Pancreas (tissue), 10 donors: ENCODE results near the gene PTPN5. TPM values are rescaled to one million over a fixed set of nuclear protein-coding genes. Genes with fewer than 3 reads are reported as not detected.
"Not testable (repeated sequence)": the region's sequence is repeated elsewhere in the genome, so short reads cannot be mapped to it uniquely, and the experiment has no call there.

Experiments used
- ATAC-seq, 4 donors: fragments of 200-7000 bp; cut with Tn5 transposase; one replicate each; pipeline versions ENCODE4 v1.8.0 to v1.9.1; 2020; ENCODE audit warnings: mild to moderate bottlenecking in 4 of 4, moderate library complexity in 4 of 4
- DNase-seq, 6 donors: peaks; one replicate each; pipeline ENCODE4 v3.0.0-alpha.2; 2020
- FAIRE-seq: peaks from 2 replicates; lab custom pipeline; 2012; peaks lifted over from hg19 to GRCh38; lab: Jason Lieb, UNC
- H3K27ac ChIP-seq, 4 donors: fragments of 200-600 bp; sonication (generic); 1 replicate in 3 of 4; 2 replicates in 1 of 4; pipeline versions ENCODE4 v1.5.0 to v1.8.0; 2020
- H3K27me3 ChIP-seq, 4 donors: fragments of 200-600 bp; one replicate each; pipeline ENCODE4 v1.8.0; 2021
- H3K36me3 ChIP-seq, 3 donors: fragments of 200-600 bp; sonication (generic) in 1 of 3; one replicate each; pipeline versions ENCODE4 v1.5.0 to v1.8.0; 2020 to 2021
- H3K4me1 ChIP-seq, 3 donors: fragments of 200-600 bp; one replicate each; pipeline ENCODE4 v1.8.0; 2021
- H3K4me3 ChIP-seq, 4 donors: fragments of 200-600 bp; sonication (generic) in 2 of 4; one replicate each; pipeline versions ENCODE4 v1.5.0 to v1.8.0; 2020 to 2021
- H3K9me3 ChIP-seq, 4 donors: fragments of 200-600 bp; one replicate each; pipeline ENCODE4 v1.8.0; 2021
- WGBS, 2 donors: extraction: QIAGEN DNeasy Blood & Tissue Kit; methylation state at CpG; one replicate each; pipeline ENCODE4 v1.1.7; 2013; 5-methylcytosine and 5-hydroxymethylcytosine counted together
- intact Hi-C, 3 donors: fragments of 100-400 bp; cut with DNase I; formaldehyde crosslinking; loops; one replicate each; pipeline versions ENCODE4 v1.11.1 to v1.14.2; 2022
- polyA plus RNA-seq, 2 donors: library from polyadenylated mRNA; stranded (reverse); fragments of 200-250 nt; gene quantifications; one replicate each; pipeline ENCODE4 v1.2.3, GENCODE V29; 2013
- total RNA-seq, 6 donors: library from RNA; stranded (reverse); fragmentation: NEBNext Ultra II Directional in 4 of 6; extraction: Animal tissue kit (Norgen Biotek cat#: 25700) in 4 of 6; gene quantifications; one replicate each; pipeline versions ENCODE4 v1.2.1 to v1.2.4, GENCODE V29; 2021 to 2023
- TF ChIP-seq, protein P1 (sequence below), 4 donors: fragments of 200-600 bp; sonication (generic) in 3 of 4; IDR thresholded peaks; one replicate each; pipeline versions ENCODE4 v1.5.0 to v1.8.0; 2021; ENCODE audit warnings: antibody characterized with exemption in 4 of 4
- donor health status: healthy with polysubstance abuse.
- donor health status: DM: no; HTN: no; CAD: no; lungs with moderate emphysema.
- donor health status: DM: no; HTN: no; CAD: no.
- donor health status: control.
- donor health status: control.
- donor health status: Bipolar disorder and iron deficiency.
- donor health status: DM: yes; HTN: yes; CAD: no.
- donor health status: DM: no; HTN: no; CAD: no.
- donor health status: DM: no; HTN: no; CAD: no.
- donor health status: DM: yes; HTN: yes; CAD: no.

The PTPN5 gene
- total RNA-seq (under 1 TPM; 0.09 to 0.59 (median 0.35) TPM), polyA plus RNA-seq (1 to 10 TPM in 1 of 2 donors, under 1 TPM in 1; 0.61 to 1.3 TPM)

DNA sequence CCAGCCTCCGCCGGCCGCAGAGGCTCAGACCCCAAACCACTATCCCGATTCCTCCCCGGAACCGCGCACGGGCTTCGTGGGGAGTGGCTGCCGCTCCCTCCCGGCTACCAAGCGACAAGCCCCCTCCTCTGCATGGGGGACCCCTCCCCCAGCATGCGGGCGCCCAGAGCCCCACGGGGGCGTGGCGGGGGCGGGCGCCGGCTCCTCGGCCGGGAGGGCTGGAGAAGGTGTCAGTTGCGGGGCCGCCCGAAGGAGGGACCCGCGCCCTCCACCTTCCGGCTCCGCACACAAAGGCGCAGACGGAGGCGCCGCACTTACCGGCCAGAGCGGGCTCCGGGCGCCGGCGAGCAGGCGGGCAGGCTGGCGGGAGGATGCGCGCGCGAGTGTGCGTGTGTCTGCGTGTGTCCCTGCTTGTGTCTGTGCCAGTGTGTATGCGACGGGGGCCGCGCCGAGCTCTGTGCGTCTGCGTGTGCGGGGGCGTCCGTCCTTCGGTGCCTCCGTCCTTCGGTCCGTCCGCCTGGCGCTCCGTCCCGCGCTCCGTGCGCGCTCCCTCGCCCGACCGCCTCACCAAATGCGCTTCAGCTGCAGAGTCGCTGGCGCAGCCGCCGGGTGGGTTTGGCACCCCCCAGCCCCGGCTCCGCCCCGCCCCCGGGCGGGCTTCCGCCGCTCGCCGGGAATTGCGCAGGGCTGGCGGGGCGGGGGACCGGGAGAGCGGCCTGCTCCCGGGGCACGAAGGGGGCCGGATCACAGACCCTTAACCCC lies at the start of gene PTPN5:
TSS of gene PTPN5 (minus strand) at position 592 of the 762 bp plus-strand sequence. CDS start 19,840 bp downstream, outside the sequence.
- Histone ChIP-seq H3K36me3 (no peaks in the 10 kb centered on the region), H3K27ac (no peak within 1 kb of the TSS), H3K27me3 (peaks cover 0 to 10% (median 2%) of the 10 kb centered on the region in 4 donors), H3K4me1 (peaks cover 0 to 6% (median 4%) of the 10 kb centered on the region in 3 donors), H3K4me3 (peak within 1 kb of the TSS in 2 of 4 donors; percentile 36 to 52), H3K9me3 (no peaks in the 10 kb centered on the region)
- DNase-seq = peak in 1 of 6 donors; percentile 64
- intact Hi-C loops = no loop called here
- WGBS, 2 donors = 2% methylated on average over 52 to 94 of the region's 94 CpGs
- TF ChIP-seq, protein P1, sequence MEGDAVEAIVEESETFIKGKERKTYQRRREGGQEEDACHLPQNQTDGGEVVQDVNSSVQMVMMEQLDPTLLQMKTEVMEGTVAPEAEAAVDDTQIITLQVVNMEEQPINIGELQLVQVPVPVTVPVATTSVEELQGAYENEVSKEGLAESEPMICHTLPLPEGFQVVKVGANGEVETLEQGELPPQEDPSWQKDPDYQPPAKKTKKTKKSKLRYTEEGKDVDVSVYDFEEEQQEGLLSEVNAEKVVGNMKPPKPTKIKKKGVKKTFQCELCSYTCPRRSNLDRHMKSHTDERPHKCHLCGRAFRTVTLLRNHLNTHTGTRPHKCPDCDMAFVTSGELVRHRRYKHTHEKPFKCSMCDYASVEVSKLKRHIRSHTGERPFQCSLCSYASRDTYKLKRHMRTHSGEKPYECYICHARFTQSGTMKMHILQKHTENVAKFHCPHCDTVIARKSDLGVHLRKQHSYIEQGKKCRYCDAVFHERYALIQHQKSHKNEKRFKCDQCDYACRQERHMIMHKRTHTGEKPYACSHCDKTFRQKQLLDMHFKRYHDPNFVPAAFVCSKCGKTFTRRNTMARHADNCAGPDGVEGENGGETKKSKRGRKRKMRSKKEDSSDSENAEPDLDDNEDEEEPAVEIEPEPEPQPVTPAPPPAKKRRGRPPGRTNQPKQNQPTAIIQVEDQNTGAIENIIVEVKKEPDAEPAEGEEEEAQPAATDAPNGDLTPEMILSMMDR (IDR thresholded peaks at IDR 0.05) = no peak
- ATAC-seq = peak in 1 of 4 donors; percentile 51
- FAIRE-seq = no peak

DNA sequence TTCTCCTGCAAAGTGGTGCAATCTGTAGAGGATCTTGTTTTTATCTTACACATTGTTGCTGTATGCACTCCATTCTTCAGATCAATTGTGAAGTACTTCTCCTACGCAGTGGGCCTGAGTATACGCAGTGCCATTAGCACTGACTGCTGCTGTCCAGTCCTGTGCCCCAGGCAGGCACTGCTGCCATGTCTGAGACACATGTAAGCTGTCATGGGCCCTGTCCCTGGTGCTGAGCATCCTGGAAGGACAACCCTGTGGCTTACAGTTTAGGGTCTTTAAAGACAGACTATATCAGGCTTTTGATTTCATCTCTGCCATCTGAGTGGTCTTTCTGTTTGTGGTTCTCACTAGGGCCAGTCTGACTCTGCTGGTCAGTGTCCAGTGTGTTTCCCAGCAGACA lies 44.8 kb upstream of the PTPN5 start:
- DNase-seq (no peak), ATAC-seq (no peak), FAIRE-seq (no peak)
- peaks cover 0 to 4% (median 4%) of the 10 kb centered on the region in 3 donors for H3K4me1 ChIP-seq
- 63 to 74% methylated on average over 2 of the region's 2 CpGs for WGBS, 2 donors
- H3K27me3 ChIP-seq = no peaks in the 10 kb centered on the region
- no peaks in the 10 kb centered on the region for H3K9me3 ChIP-seq
- TF ChIP-seq, protein P1 (IDR thresholded peaks at IDR 0.05) = no peak
- H3K4me3 ChIP-seq = no peak overlapping the region
- no peaks in the 10 kb centered on the region for H3K36me3 ChIP-seq
- intact Hi-C loops = no loop called here
- no peak overlapping the region for H3K27ac ChIP-seq

DNA sequence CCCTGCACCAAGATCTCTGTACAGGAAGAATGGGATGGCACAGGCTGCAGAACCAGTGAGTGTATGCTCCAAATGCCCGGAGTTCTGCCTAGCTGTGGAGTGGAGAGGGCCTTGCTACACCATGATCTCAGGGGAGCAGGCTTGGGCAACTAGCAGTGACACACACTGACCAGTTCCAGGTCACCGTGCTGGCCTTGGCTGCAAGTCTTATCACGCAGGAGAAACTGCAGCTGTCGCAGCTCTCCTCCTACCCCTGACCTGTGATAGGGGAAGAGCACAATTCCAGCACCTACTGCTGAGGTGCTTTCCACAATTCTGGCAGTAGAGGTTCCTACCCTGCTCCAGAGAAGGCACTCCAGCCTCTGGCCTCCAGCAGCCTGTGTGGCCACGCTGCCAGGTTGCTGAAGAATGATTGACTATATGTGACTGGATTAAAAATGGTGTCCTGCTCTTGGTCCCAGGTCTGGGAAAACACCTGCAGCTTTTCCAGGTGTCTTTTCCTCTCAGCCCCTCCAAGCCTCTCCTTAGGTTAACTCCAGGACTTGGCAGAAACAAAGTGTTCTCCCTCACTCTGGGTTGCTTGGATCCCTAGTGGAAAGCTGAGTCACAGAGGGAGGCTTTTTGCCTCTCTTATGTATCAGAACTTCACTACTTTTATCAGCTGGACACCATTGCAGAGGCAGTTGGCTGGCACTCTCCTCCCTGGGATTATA lies 43.3 kb upstream of the PTPN5 start:
- ATAC-seq = peak; percentile 91 to 96 (median 94)
- intact Hi-C loops = no loop called here
- WGBS, 2 donors = 16 to 26% methylated on average over 5 of the region's 5 CpGs

DNA sequence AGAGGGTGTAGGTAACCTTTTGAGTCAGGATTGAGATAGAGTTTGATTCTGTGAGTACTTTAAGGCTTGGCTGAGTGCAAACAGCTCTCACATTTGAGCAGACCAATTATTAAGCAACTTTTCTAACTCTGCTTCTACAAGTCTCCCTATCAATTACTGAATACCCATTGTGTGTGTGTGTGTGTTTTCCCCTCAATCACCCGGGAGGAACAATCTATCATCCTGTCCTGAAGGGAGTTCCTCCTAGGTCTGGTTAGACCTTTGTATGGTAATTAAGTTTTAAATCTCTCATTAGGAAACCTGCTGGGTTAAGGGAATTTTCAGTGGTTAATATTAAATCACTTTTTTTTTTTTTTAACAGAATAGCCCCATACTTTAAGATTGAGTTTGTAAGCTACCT lies 28.6 kb upstream of the PTPN5 start:
- ATAC-seq, DNase-seq, FAIRE-seq, H3K9me3 ChIP-seq, H3K4me1 ChIP-seq, H3K27ac ChIP-seq, H3K27me3 ChIP-seq, H3K4me3 ChIP-seq, H3K36me3 ChIP-seq, intact Hi-C loops: not testable (repeated sequence)
- 19 to 26% methylated on average over 1 of the region's 1 CpG for WGBS, 2 donors

More for the DNA sequence above, 43.3 kb upstream of the PTPN5 start:
- H3K4me3 ChIP-seq = no peak overlapping the region
- no peaks in the 10 kb centered on the region for H3K9me3 ChIP-seq
- H3K4me1 ChIP-seq = peaks cover 0 to 4% (median 4%) of the 10 kb centered on the region in 3 donors
- no peaks in the 10 kb centered on the region for H3K36me3 ChIP-seq
- TF ChIP-seq, protein P1 (IDR thresholded peaks at IDR 0.05) = no peak
- peak; percentile 64 to 84 (median 81) for DNase-seq
- H3K27ac ChIP-seq = peak overlapping the region; percentile 21 to 73 (median 49)
- FAIRE-seq = no peak
- no peaks in the 10 kb centered on the region for H3K27me3 ChIP-seq

DNA sequence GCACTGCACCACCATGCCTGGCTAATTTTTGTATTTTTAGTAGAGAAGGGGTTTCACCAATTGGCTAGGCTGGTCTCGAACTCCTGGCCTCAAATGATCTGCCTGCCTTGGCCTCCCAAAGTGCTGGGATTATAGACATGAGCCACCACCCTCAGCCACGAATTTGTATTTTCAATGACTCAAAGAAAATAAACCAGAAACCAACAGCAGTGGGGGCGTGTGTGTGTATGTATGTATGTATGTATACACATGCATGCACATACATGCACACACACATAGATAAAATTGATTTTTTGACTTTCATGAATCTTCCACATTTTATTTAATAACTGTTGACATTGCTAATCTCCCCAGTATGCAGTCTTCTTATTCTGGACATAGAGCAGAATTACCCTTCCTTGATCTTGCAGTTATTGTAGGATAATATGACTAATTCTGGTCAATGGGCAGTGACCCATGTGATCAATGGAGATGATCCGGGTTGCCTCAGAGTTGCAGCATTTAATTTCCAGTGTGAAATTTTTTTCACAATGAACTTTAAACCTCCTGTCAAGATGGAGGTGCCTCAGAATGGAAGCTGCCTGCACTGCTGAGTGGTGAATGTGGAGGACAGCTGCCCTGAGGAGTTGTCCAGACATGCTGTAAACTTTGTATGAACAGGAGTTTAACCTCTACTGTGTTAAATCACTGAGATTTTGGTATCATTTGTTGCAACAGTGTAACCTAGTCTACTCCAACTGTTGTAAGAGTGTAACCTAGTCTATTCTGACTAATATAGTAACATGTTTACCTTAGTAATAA lies 12.8 kb upstream of the PTPN5 start:
- TF ChIP-seq, protein P1 (IDR thresholded peaks at IDR 0.05) = no peak
- 64% methylated on average over 4 of the region's 4 CpGs for WGBS, 2 donors
- no peak for DNase-seq

More for the DNA sequence above, 12.8 kb upstream of the PTPN5 start:
- no peak for ATAC-seq
- H3K4me1 ChIP-seq = peaks cover 0 to 6% (median 0%) of the 10 kb centered on the region in 3 donors
- FAIRE-seq = no peak
- no peak overlapping the region for H3K27ac ChIP-seq
- H3K4me3 ChIP-seq = no peak overlapping the region
- H3K36me3 ChIP-seq = no peaks in the 10 kb centered on the region
- intact Hi-C loops = no loop called here
- no peaks in the 10 kb centered on the region for H3K9me3 ChIP-seq
- H3K27me3 ChIP-seq = no peaks in the 10 kb centered on the region
